WTC11 (cell line): ENCODE data around the gene KIAA2012. TPM values are rescaled to one million over a fixed set of nuclear protein-coding genes. Genes with fewer than 3 reads are reported as not detected.

Source experiments
- ATAC-seq: fragments of 200-7000 bp; cut with Tn5 transposase; 2 replicates; pipeline ENCODE4 v1.10.0; 2021; ENCODE audit warnings: mild to moderate bottlenecking, moderate library complexity
- CTCF ChIA-PET: fragments of 300-600 bp; sonication (Branson Sonifier 250); formaldehyde crosslinking; loops from one replicate; lab custom pipeline; 2021; ENCODE audit warnings: antibody characterized with exemption; lab: Charles Lee
- POLR2A ChIA-PET: fragments of 350-600 bp; sonication (Branson Sonifier 250); formaldehyde crosslinking; loops from one replicate; lab custom pipeline; 2021; ENCODE audit warnings: antibody characterized with exemption; lab: Charles Lee
- DNase-seq: peaks from one replicate; pipeline ENCODE4 v3.0.0; 2021; ENCODE audit warnings: low spot score
- H3K27ac Mint-ChIP-seq: 2 replicates; pipeline ENCODE4 v1.8.0; 2021; ENCODE audit warnings: mixed read lengths
- H3K27me3 Mint-ChIP-seq: 2 replicates; pipeline ENCODE4 v1.8.0; 2021; ENCODE audit warnings: low read depth, mild to moderate bottlenecking, moderate library complexity, mixed read lengths
- H3K36me3 Mint-ChIP-seq: 2 replicates; pipeline ENCODE4 v1.8.0; 2021; ENCODE audit warnings: mixed read lengths
- H3K4me1 Mint-ChIP-seq: 2 replicates; pipeline ENCODE4 v1.8.0; 2022; ENCODE audit warnings: mixed read lengths
- H3K4me3 Mint-ChIP-seq: 2 replicates; pipeline ENCODE4 v1.8.0; 2021; ENCODE audit warnings: mild to moderate bottlenecking, moderate library complexity, mixed read lengths
- H3K9me3 Mint-ChIP-seq: 2 replicates; pipeline ENCODE4 v1.8.0; 2021; ENCODE audit warnings: mixed read lengths
- ATF6 ChIP-seq: sonication (generic); formaldehyde crosslinking; IDR thresholded peaks from 2 replicates; pipeline ENCODE4 v1.8.1; 2023; ENCODE audit warnings: mild to moderate bottlenecking, missing genetic modification reagents
- CBFB ChIP-seq: sonication (generic); formaldehyde crosslinking; IDR thresholded peaks from 2 replicates; pipeline ENCODE4 v1.8.1; 2022; ENCODE audit warnings: mild to moderate bottlenecking, low read depth, missing genetic modification reagents
- CREB1 ChIP-seq: sonication (generic); formaldehyde crosslinking; IDR thresholded peaks from 2 replicates; pipeline ENCODE4 v1.8.0; 2023; ENCODE audit warnings: mild to moderate bottlenecking, missing genetic modification reagents
- E2F4 ChIP-seq: sonication (generic); formaldehyde crosslinking; IDR thresholded peaks from 2 replicates; pipeline ENCODE4 v1.8.1; 2022; ENCODE audit warnings: low read depth, mild to moderate bottlenecking, moderate library complexity, missing genetic modification reagents, borderline replicate concordance
- E2F5 ChIP-seq: sonication (generic); formaldehyde crosslinking; IDR thresholded peaks from 2 replicates; pipeline ENCODE4 v1.8.1; 2022; ENCODE audit warnings: mild to moderate bottlenecking, moderate library complexity, missing genetic modification reagents
- EMX1 ChIP-seq: fragments of 250-450 bp; sonication (Bioruptor Pico); IDR thresholded peaks from 2 replicates; pipeline ENCODE4 v1.8.0; 2021; ENCODE audit warnings: mild to moderate bottlenecking
- HMGXB4 ChIP-seq: sonication (generic); formaldehyde crosslinking; IDR thresholded peaks from 2 replicates; pipeline ENCODE4 v1.8.1; 2023; ENCODE audit warnings: mild to moderate bottlenecking, moderate library complexity, missing genetic modification reagents
- MYBL2 ChIP-seq: sonication (generic); formaldehyde crosslinking; IDR thresholded peaks from 2 replicates; pipeline ENCODE4 v1.8.1; 2023; ENCODE audit warnings: mild to moderate bottlenecking, moderate library complexity, missing genetic modification reagents
- NFATC4 ChIP-seq: fragments of 250-450 bp; sonication (Bioruptor Pico); IDR thresholded peaks from 2 replicates; pipeline ENCODE4 v1.9.0; 2021; ENCODE audit warnings: mild to moderate bottlenecking
- NFYB ChIP-seq: sonication (generic); formaldehyde crosslinking; conservative IDR thresholded peaks from 2 replicates; pipeline ENCODE4 v1.8.0; 2022; ENCODE audit warnings: low read depth, missing genetic modification reagents
- NR2C2 ChIP-seq: sonication (generic); formaldehyde crosslinking; IDR thresholded peaks from 2 replicates; pipeline ENCODE4 v1.8.0; 2022; ENCODE audit warnings: mild to moderate bottlenecking, missing genetic modification reagents
- NR3C1 ChIP-seq: sonication (generic); formaldehyde crosslinking; conservative IDR thresholded peaks from 2 replicates; pipeline ENCODE4 v1.8.1; 2023; ENCODE audit warnings: low read depth, mild to moderate bottlenecking, missing genetic modification reagents
- RELA ChIP-seq: sonication (generic); formaldehyde crosslinking; IDR thresholded peaks from 2 replicates; pipeline ENCODE4 v1.8.1; 2022; ENCODE audit warnings: missing genetic modification reagents, mild to moderate bottlenecking, borderline replicate concordance
- SMAD3 ChIP-seq: sonication (generic); formaldehyde crosslinking; IDR thresholded peaks from 2 replicates; pipeline ENCODE4 v1.8.0; 2022; ENCODE audit warnings: missing genetic modification reagents, mild to moderate bottlenecking, borderline replicate concordance
- TCF7 ChIP-seq: sonication (generic); formaldehyde crosslinking; IDR thresholded peaks from 2 replicates; pipeline ENCODE4 v1.8.0; 2022; ENCODE audit warnings: mild to moderate bottlenecking, low read depth, missing genetic modification reagents, moderate library complexity
- TEAD4 ChIP-seq: sonication (generic); formaldehyde crosslinking; IDR thresholded peaks from 2 replicates; pipeline ENCODE4 v1.8.0; 2022; ENCODE audit warnings: mild to moderate bottlenecking, missing genetic modification reagents
- ZNF317 ChIP-seq: sonication (generic); formaldehyde crosslinking; IDR thresholded peaks from 2 replicates; pipeline ENCODE4 v1.8.1; 2023; ENCODE audit warnings: low read depth, mild to moderate bottlenecking, moderate library complexity, missing genetic modification reagents, borderline replicate concordance
- total RNA-seq: library from RNA; stranded (reverse); gene quantifications from 3 replicates; pipeline ENCODE4 v1.2.3, GENCODE V29; 2021
- TF ChIP-seq, protein P1 (sequence below): sonication (generic); formaldehyde crosslinking; conservative IDR thresholded peaks from 2 replicates; pipeline ENCODE4 v1.8.1; 2022; ENCODE audit warnings: mild to moderate bottlenecking, missing genetic modification reagents
- TF ChIP-seq, protein P2 (sequence below): fragments of 250-450 bp; sonication (Bioruptor Pico); IDR thresholded peaks from 2 replicates; pipeline ENCODE4 v1.8.0; 2021; ENCODE audit warnings: mild to moderate bottlenecking
- TF ChIP-seq, protein P3 (sequence below): sonication (generic); formaldehyde crosslinking; IDR thresholded peaks from 2 replicates; pipeline ENCODE4 v1.8.1; 2022; ENCODE audit warnings: mild to moderate bottlenecking, missing genetic modification reagents, moderate library complexity, borderline replicate concordance
- TF ChIP-seq, protein P4 (sequence below): fragments of 200-600 bp; IDR thresholded peaks from 2 replicates; pipeline ENCODE4 v1.8.0; 2022; ENCODE audit warnings: antibody characterized with exemption
- TF ChIP-seq, protein P5 (sequence below): sonication (generic); formaldehyde crosslinking; IDR thresholded peaks from 2 replicates; pipeline ENCODE4 v1.8.0; 2023; ENCODE audit warnings: missing genetic modification reagents

The KIAA2012 gene
- total RNA-seq, 1 experiment from 2014 or later = not detected

DNA sequence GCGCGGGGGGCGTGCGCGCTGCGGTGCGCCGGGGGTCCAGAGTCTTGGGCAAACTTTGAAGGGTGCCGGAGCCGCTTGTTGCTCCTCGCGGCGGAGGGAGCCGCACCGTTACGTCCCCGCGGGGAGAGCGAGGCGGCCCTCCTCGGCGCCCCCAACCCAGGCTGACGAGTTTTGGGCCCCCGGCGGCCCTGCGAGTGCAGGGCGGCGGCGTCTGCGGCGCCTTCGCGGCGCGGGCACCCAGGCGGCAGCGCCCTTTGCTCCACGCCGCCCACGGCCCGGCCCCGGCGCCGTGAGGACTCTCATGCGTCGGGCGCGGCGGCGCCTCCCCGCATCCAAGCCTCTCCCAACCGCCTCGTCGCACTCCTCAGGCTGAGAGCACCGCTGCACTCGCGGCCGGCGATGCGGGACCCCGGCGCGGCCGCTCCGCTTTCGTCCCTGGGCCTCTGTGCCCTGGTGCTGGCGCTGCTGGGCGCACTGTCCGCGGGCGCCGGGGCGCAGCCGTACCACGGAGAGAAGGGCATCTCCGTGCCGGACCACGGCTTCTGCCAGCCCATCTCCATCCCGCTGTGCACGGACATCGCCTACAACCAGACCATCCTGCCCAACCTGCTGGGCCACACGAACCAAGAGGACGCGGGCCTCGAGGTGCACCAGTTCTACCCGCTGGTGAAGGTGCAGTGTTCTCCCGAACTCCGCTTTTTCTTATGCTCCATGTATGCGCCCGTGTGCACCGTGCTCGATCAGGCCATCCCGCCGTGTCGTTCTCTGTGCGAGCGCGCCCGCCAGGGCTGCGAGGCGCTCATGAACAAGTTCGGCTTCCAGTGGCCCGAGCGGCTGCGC is 38.6 kb upstream of the KIAA2012 start (continued):
- TF ChIP-seq E2F4 (CRISPR knock-in tag) (no peak), NR3C1 (no peak), CBFB (no peak), MYBL2 (CRISPR knock-in tag) (no peak), NR2C2 (CRISPR knock-in tag) (no peak; the same call in 1 of the 2 replicates), CREB1 (CRISPR knock-in tag) (peak; percentile 37; the same call in 1 of the 2 replicates), SMAD3 (peak; percentile 90), ZNF317 (CRISPR knock-in tag) (no peak)
- TF ChIP-seq, protein P1, sequence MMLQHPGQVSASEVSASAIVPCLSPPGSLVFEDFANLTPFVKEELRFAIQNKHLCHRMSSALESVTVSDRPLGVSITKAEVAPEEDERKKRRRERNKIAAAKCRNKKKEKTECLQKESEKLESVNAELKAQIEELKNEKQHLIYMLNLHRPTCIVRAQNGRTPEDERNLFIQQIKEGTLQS (CRISPR knock-in tag) = 0 out of 2 replicates have a peak, but pooled peaks have one; percentile 13
- TF ChIP-seq, protein P2, sequence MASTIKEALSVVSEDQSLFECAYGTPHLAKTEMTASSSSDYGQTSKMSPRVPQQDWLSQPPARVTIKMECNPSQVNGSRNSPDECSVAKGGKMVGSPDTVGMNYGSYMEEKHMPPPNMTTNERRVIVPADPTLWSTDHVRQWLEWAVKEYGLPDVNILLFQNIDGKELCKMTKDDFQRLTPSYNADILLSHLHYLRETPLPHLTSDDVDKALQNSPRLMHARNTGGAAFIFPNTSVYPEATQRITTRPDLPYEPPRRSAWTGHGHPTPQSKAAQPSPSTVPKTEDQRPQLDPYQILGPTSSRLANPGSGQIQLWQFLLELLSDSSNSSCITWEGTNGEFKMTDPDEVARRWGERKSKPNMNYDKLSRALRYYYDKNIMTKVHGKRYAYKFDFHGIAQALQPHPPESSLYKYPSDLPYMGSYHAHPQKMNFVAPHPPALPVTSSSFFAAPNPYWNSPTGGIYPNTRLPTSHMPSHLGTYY = no peak
- TF ChIP-seq, protein P3, sequence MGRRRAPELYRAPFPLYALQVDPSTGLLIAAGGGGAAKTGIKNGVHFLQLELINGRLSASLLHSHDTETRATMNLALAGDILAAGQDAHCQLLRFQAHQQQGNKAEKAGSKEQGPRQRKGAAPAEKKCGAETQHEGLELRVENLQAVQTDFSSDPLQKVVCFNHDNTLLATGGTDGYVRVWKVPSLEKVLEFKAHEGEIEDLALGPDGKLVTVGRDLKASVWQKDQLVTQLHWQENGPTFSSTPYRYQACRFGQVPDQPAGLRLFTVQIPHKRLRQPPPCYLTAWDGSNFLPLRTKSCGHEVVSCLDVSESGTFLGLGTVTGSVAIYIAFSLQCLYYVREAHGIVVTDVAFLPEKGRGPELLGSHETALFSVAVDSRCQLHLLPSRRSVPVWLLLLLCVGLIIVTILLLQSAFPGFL (CRISPR knock-in tag) = no peak
- TF ChIP-seq, protein P4, sequence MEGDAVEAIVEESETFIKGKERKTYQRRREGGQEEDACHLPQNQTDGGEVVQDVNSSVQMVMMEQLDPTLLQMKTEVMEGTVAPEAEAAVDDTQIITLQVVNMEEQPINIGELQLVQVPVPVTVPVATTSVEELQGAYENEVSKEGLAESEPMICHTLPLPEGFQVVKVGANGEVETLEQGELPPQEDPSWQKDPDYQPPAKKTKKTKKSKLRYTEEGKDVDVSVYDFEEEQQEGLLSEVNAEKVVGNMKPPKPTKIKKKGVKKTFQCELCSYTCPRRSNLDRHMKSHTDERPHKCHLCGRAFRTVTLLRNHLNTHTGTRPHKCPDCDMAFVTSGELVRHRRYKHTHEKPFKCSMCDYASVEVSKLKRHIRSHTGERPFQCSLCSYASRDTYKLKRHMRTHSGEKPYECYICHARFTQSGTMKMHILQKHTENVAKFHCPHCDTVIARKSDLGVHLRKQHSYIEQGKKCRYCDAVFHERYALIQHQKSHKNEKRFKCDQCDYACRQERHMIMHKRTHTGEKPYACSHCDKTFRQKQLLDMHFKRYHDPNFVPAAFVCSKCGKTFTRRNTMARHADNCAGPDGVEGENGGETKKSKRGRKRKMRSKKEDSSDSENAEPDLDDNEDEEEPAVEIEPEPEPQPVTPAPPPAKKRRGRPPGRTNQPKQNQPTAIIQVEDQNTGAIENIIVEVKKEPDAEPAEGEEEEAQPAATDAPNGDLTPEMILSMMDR = no peak

DNA sequence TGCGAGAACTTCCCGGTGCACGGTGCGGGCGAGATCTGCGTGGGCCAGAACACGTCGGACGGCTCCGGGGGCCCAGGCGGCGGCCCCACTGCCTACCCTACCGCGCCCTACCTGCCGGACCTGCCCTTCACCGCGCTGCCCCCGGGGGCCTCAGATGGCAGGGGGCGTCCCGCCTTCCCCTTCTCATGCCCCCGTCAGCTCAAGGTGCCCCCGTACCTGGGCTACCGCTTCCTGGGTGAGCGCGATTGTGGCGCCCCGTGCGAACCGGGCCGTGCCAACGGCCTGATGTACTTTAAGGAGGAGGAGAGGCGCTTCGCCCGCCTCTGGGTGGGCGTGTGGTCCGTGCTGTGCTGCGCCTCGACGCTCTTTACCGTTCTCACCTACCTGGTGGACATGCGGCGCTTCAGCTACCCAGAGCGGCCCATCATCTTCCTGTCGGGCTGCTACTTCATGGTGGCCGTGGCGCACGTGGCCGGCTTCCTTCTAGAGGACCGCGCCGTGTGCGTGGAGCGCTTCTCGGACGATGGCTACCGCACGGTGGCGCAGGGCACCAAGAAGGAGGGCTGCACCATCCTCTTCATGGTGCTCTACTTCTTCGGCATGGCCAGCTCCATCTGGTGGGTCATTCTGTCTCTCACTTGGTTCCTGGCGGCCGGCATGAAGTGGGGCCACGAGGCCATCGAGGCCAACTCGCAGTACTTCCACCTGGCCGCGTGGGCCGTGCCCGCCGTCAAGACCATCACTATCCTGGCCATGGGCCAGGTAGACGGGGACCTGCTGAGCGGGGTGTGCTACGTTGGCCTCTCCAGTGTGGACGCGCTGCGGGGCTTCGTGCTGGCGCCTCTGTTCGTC is 37.7 kb upstream of the KIAA2012 start:
- ChIA-PET POLR2A (interaction anchor here (0.6 to 1.4 kb wide), 4 partner anchors 10 to 169 kb away, joined by 3 to 5 read pairs (median 4); no protein-coding TSS in a partner anchor), CTCF (interaction anchor here (1.0 to 1.5 kb wide), 4 partner anchors 11 to 226 kb away, joined by 3 to 8 read pairs (median 4); no protein-coding TSS in a partner anchor)
- no peak overlapping the region for H3K27ac Mint-ChIP-seq
- ATAC-seq (no peak), DNase-seq (peak; percentile 62)
- H3K4me1 Mint-ChIP-seq = peaks cover 47% of the 10 kb centered on the region
- H3K4me3 Mint-ChIP-seq = no peak overlapping the region
- no peaks in the 10 kb centered on the region; the same call in 1 of the 2 replicates for H3K36me3 Mint-ChIP-seq
- peaks cover 6% of the 10 kb centered on the region for H3K27me3 Mint-ChIP-seq
- no peaks in the 10 kb centered on the region for H3K9me3 Mint-ChIP-seq
- peak; percentile 81; the same call in 1 of the 2 replicates for TF ChIP-seq HMGXB4 (CRISPR knock-in tag)
- no peak for TF ChIP-seq RELA
- TF ChIP-seq TEAD4 (CRISPR knock-in tag) = no peak
- no peak for TF ChIP-seq ATF6
- TF ChIP-seq, protein P5, sequence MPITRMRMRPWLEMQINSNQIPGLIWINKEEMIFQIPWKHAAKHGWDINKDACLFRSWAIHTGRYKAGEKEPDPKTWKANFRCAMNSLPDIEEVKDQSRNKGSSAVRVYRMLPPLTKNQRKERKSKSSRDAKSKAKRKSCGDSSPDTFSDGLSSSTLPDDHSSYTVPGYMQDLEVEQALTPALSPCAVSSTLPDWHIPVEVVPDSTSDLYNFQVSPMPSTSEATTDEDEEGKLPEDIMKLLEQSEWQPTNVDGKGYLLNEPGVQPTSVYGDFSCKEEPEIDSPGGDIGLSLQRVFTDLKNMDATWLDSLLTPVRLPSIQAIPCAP (CRISPR knock-in tag) = no peak
- TF ChIP-seq E2F5 = no peak
- TF ChIP-seq EMX1 (CRISPR knock-in tag) = no peak
- no peak for TF ChIP-seq NFATC4 (CRISPR knock-in tag)
- peak; percentile 15; the same call in 1 of the 2 replicates for TF ChIP-seq NFYB
- peak; percentile 74 for TF ChIP-seq TCF7
